Fibroblast of upper back skin (primary cell): ENCODE measurements around the gene AP4B1.

Source experiments
- DNase-seq: peaks from one replicate; pipeline ENCODE4 v3.0.0-alpha.2; 2013

Gene AP4B1

DNA sequence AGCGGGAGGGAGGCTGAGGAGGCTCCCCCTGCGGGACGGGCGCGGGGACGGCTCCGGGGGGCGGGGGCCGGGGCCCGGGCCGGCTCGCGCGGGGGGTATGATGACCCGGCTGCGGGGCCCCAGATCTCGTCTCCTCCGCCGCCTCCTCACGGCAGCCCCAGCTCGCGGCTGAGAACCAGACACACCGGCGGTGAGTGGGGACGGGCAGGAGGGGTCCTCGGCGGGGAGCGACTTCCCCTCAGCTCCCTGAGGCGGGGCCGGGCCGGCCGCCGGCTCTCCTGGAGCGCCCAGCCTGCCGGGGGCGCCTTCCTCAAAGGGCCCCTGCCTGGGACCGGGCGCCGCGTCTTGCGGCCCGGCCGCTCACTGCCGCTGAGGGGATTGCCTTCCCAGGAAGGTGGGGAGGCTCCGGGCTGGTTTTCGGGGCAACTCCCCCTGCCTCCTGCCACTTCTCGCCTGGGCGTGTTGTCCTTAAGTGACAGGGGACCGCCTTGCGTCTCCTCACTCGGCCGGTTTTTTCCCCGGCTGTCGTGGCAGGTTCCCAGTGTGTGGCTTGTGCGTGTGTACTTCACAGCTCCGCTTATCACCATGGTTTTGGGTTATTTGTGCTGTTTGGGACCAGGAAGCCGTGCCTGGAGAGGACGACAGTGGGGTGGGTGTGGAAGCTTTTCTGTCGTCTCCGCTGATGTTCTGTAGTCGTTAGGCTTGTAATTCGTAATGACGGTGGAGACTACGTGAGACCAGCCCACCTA lies 25.3 kb upstream of the AP4B1 start:
- DNase-seq, result peak; percentile 11

DNA sequence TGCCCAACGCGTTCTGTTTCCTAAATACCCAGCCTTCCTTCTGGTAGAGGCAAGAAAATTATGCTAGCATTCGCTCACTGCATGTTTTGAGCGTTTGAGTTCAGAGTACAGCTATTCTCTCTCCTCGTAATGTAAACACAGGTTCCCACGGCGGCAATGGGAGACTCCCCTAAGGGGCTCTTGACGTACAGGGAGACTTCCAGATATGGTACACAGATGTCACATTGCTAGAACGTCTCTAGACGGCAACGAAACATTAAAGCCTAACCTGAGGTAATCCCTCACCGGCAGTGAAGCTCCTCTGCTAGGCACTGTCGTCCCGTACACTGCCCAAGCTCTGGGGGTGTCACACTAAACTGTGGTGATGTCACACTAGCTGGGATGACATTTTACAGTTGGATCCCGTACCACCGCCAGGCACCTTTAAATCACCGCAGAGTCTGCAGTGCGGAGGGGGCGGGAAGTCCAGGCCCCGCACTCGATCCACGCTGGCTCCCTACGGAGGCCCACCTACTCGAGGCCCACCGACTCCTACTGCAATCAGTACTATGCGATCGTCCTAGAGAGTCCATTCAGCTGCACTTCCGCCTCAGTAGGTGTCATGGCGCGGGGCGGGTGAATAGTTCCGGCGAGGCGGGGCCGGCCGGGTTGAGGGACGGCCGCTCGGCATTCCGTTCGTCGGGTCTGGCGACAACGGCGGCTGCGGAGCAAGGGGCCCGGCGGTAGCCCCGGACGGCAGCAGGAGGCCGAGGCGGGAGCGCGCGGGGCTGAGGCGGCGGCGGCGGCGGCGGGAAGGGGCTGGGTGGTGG lies 24.5 kb upstream of the AP4B1 start, which contains the start of gene HIPK1:
TSS of gene HIPK1 (plus strand) at position 384 of the 809 bp plus-strand sequence.
- peak; percentile 86 for DNase-seq

DNA sequence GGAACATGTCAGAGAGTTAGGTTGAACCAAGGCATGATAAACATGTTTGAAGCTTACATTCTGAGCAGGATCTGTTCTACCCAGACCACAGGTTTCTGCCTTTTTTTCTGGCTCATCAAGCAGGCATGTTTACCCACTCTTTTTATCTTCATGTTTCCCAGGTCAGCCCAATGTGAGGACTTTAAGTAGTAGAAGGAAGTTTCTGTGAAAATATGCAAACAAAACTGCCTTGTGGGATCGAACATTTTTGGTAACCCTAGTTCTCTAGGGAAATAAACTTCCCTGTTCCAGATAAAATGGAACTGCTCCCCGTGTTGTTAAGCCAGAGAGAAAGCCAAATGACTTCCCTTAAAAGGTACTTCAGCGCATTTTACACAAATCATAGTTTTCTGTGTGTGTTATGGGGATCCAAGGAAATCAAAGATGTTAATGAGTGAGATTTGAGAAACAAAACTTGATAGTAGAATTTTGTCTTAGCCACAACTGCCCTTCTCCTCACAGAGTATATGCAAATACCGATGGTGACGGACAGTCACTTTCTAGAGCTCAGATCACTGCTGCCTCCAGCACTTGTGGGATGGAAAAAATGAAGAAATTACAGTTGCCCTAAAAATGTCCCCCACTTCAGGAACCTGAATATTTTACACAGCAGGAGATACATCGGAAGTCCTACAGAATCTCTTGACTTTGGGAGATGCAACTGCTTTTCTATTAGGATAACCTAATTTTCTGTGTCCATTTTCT lies 23.8 kb upstream of the AP4B1 start:
- no peak for DNase-seq

DNA sequence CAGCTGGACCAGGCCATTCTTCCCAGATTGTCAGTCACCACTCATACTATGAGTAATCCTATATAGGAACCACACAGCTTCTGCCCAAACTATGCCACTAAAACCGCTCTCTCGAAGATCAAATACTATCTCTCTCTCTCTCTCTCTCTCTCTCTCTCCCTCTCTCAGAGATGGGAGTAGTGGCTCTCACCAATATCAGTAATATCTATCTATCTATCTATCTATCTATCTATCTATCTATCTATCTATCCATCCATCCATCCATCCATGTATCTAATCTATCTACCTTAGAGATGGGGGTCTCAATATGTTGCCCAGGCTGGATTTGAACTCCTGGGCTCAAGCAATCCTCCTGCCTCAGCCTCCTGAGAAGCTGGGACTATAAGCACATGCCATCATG lies 19.9 kb upstream of the AP4B1 start:
- no peak for DNase-seq

DNA sequence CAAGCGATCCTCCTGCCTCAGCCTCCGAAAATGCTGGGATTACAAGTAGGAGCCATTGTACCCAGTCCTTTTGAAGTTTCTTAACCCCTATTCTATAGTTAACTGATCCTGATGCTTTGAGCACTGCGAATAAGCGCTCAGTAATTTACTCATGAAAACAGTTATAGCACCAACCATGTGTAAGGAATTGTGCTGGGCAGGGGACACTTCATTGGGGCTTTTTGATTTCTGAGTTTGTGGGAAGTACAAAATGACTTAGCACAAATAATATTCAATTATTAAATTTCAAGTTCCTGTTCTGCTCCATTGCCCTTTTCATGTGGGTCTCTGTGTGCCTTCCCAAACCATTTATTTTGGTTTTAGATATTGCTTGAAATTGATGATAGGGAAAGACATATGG lies 18.4 kb upstream of the AP4B1 start:
- no peak for DNase-seq

DNA sequence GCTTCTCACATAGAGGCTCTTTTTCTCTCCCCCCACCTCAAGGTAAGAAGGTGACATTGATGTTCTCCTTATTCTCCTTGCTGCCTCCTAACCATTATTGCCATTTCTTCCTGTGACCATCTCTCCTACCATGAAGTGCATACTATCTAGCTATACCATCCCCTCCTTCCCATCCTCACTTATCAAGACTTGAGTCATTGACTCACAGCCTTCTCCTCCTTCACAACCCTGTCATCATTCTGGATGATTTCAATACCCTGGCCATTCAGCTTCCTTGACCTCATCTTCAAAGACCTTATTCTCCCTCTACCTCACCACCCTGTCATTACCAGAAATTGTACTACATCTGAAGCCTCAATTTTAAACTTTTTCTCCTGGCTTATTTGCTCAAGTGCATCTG lies 13.6 kb upstream of the AP4B1 start:
- no peak for DNase-seq

DNA sequence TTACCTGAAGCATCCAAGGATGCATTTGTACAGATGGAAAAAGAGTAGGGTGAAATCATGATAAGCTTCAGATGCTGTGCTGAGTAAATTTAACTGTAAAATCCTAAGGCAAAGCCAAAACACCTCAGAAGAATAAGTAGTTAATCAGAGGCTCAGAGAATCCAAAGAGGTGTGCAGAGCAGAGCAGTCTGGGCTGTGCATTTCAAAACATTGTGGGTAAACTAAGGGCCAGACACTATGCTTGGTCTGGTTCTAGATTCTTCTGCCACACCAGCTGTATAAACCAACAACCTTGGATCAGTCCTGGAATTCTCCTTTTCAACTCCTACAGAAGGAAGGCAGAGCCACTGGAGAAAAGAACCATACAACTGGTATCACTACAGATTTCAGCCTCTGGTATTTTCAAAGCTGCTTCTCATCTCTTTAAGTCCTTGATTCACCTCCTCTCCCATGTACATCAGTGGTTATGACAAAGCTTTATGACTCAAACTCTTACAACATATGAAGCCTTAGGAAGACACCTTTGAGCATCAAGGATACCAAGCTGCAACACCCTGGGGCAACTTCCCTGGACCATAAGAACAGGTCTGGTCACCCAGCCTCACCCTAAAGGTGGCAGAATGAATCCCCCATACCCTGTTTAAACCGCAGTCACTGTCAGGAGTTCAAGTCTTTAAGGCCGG lies 12.9 kb upstream of the AP4B1 start:
- DNase-seq, result peak; percentile 36

DNA sequence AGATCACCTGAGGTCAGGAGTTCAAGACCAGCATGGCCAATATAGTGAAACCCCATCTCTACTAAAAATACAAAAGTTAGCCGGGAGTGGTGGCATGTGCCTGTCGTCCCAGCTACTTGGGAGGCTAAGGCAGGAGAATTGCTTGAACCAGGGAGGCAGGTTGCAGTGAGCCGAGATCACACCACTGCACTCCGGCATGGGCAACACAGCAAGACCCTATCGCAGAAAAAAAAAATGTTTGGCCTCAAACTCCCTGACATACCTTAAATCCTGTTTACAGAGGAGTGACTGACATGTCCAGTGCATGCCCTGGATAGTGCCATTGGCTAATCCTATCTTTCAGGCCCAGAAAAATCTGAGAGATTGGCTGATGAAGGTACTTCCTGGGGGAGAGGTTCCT lies 12.4 kb upstream of the AP4B1 start:
- DNase-seq, result no peak

DNA sequence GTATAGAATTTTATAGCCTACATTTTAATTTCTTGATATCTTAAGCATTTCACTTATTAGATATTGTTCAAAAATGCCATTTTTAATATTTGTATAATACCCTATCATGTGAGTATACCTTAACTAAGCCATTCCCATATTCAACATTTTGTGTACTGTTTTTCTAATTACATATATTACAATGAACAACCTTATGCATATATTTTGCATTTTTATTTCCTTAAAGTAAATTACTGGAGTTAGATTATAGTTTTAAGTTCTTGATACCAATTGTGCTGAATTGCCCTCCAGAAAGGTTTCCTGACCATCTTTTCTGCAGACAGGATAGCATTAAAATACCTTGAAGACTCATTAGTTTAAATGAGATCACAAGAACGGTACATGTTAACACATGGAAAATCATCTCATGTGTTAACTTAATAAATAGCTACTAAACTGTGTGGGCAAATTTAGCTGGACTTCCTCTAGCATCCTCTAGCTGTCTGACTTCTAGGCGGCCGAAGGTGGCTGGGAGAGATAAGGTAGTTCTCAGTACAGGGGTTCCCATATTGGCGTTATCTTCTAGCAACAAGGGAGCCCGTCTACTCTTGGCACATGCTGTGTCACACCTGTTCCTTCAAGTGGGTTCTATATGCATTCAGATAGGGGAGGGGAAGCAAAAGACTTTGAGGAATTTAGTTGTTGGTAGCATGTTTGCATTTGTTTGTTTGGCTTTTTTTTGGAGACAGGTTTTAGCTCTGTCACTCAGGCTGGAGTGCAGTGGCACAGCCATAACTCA lies 9.5 kb upstream of the AP4B1 start:
- no peak for DNase-seq

DNA sequence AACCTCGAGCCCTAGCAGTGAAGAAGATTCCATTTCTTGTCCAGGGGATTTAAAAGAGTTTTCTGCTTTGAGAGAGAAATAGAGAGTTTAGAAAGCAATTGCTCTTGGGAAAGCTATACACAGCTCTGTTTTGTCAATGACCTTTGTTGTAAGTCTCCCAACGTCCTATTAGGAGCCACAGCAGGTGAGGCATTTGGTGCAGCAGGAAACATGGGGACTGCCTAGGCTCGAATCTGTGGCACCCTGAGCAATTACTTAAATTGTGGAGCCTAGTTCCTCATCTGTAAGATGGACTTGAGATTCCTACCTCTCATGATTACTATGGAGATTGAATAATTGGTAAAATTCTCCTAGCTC lies 8.7 kb upstream of the AP4B1 start:
- DNase-seq, result no peak

DNA sequence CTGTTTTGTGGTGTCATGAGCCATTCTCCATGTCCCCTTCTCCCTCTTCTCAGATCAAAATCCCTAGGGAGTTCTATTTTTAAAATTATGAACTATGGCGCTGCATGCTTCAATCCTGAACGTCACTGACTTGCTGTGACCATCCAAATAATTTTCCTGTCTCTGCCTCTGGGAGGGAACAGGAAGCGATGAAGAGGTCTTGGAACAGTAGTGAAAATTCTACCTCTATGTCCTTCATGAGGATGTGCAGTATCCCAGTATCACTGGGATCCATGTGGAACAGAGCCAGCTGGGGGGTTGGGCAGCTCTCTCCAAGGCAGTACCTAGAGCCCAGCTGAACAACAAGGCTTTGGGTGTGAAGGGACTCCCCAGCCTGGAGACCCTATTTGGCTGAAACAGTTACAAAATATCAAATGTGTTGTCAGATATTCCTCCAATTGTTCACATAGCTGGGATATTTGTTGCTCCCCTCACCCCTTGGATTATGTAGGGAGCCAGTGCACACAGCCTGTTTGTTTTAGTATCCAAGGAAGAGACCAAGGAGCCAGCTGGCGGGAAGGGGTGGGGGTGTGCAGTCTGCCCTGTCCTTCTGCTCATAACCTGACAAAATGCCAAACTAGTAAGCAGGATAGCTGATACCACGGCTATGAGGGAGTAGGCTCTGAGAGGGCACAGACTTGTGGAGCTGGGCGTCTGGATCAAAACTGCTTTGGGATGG lies 8.2 kb upstream of the AP4B1 start:
- peak; percentile 80 for DNase-seq

DNA sequence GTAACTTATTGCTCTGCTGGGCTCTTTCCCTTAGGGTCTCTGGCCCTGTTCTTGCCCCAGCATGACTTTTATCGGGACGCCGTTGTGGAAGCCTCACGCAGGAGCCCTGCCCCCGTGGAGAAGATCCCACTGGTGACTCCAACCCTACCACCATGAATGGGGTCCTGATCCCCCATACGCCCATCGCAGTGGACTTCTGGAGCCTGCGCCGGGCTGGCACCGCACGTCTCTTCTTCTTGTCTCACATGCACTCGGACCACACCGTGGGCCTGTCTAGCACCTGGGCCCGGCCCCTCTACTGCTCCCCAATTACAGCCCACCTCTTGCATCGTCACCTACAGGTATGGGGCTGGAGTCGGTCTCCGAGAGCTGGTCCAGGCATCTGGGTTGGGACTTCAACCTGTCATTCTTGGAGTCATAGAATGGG lies 849 bp upstream of the AP4B1 start:
- DNase-seq, result no peak

DNA sequence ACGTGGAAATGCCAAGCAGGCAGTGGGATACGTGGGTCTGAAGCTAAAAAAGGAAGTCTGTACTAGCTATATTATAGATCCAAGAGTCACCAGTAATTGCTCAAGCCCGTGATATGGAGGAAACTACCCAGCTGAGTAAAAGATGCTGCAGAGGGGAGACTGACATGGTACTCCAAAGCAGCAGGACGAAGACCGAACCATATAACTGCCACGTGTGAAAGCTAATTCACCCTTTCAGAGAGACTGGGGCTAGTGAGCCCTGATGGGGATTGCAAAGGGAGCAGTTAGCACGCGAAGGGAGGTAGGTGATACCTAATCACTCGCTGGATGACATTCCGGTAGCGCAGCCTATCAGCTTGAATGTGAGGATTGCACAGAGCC lies 316 bp downstream of the AP4B1 start:
- DNase-seq, result no peak

DNA sequence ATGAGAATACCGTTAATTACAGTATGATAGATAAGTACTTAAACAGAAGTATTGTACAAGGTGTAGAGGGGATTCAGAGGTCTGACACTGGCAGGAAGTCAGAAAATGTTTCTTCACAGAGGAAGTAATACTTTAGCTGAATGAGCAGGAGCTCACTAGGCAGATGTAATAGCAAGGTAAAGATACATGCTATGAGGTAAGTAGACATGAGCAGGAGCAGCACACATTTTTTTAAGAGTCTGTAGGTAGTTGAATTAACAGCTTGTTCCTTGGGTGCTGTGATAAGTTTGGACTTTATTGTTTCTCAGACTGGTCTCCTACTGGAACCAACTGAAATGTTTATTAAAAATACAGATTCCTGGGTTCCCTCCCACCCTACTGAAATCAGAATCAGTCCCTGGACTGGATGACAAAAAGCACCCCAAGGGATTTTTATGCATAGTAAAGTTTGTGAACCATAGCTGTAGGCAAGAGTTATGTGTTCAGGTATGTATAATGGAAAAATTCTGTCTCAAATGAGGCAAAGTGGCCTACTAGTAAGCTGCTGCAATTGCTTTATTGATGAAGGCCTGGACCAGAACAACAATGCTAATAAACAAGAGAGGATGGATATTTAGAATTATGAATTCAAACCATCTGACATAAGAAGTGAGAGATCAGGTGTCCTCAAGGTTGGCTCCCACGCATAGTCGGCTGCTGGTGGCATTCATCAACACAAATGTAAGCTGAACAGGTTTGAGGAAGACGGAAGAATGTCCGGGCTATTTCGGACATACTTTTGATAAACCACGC lies 902 bp downstream of the AP4B1 start:
- no peak for DNase-seq

DNA sequence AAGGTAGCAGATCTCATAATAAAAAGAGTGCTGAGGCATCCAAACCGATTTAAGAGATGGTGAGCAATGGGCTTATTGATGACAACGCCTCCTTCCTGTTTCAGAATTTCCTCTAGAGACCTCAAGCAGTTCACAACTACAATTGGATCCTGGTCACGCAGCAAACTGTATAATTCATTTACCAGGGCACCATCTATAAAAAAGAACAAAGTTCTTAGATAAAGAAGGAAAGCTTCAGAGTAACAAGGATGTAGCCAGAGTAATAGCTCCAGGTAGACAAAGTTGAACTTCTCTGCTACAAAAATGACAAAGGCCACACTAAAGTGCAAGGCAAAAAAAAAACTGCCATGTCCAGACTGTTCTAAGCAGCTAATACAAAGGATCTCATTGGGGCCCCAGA lies 3.4 kb downstream of the AP4B1 start:
- no peak for DNase-seq

DNA sequence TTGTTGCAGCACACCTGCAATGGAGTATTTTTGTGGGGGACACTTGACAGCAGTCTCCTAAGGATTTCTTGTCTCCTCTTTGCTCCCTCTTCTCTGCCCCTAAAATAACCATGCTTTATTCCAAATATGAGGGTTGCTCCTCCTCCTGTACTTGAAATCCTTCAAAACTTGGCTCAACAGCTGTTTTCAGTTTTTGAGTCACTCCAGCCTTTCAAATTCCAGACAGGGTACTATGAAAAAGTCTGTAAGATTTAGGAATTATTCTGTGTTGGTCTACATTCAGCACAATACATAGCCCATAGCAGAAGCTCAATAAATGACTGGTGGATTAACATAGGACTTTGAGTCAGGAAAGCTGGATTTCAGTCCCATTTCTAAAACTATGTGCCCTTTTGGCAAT lies 5.5 kb downstream of the AP4B1 start:
- peak; percentile 33 for DNase-seq

DNA sequence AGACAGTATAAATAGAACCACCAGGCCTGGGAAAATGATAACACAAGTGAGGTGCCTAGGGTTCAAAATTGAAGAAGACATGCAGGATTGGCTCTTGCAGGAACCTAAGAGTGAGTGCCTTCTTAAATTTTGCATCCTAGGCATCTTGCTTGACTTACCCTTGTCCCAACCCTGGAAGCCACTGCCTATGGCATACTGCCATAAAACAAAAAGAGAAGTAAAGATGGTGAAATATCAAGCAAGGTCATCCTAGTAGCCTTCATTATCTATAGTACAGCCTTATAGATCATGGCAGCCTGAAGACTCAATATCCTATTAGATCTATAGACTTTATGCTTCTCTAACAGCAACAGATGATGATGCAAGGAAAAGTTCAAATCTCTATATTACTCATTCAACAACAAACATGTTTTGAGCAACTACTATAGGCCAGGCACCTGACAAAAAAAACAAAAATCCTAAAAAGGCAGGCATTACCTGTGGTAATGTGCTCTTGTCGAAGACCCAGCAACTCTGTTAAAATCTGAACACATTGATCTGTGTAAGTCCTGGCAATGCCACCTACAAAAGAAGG lies 6.3 kb downstream of the AP4B1 start:
- DNase-seq, result no peak

DNA sequence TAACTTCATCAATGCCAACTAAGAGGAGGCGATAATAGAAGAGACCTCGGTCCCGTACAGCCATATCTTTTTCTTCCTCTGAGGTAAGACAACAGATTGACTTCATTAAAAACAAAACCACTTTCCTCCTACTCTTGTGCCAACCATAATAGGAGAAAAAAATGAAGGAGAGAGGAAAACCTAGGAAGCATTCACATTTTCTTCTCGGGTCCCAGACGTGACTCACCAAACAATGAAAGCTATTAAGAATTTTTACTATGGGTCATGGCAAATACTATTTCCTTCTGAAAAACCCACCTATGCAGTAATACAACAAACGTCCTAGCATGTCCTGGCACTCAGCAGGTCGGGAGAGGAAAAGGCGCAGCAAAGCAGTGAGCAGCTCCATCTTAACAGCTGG lies 8.6 kb downstream of the AP4B1 start:
- DNase-seq, result peak; percentile 41

DNA sequence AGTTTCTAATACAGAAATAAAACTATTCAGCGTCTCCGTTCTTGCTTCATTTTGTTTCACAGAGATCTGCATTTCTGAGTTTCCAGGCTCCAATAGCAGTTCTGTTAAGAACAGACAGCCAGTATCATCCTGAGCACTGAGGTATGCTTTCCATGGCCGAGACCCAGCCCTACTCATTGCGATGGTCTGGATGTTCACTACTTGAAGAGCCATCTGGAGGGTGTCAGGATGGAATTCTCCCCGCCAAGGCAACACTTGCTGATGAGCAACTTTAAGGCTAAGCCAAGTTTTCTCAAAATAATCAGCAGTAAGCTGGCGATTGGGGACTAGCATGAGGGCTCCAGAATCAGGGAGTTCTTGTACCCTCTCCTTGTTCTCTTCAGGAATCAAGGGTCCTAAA lies 9.5 kb downstream of the AP4B1 start:
- no peak for DNase-seq

DNA sequence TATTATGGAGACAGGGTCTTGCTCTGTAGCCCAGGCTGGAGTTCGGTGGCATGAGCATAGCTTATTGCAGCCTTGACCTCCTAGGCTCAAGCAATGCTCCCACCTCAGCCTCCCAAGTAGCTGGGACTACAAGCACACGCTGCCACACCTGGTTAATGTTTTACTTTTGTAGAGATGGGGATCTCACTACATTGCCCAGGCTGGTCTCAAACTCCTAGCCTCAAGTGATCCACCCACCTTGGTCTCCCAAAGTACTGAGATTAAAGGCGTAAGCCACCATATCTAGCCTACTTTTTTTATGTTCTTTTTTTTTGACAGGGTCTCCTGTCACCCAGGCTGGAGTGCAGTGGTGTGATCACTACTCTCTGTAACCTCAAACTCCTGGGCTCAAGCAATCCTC lies 11.3 kb downstream of the AP4B1 start:
- no peak for DNase-seq
